ENCODE results near the gene MYBPC3. TPM values are rescaled to one million over a fixed set of nuclear protein-coding genes. Genes with fewer than 3 reads are reported as not detected.

Gene MYBPC3
- total and polyA plus RNA-seq, 10 of the 15 experiments (the other 5 are each of a cell fraction or from before 2014, with no cell fraction given): 0.03 to 0.08 (median 0.03) TPM; not detected in 7

GRCh38 chr11:47379317-47379716 lies 26.8 kb upstream of the MYBPC3 start:
- Histone ChIP-seq H2AFZ (ENCODE audit: control insufficient read depth, low read depth, low read length) (no peak overlapping the region), H3K79me2 (ENCODE audit: control insufficient read depth, insufficient read depth, low read length) (peaks cover 36% of the 10 kb centered on the region), H3K4me1 (ENCODE audit: control insufficient read depth, insufficient read depth, low read length) (peaks cover 19% of the 10 kb centered on the region), H3K4me3 (no peak overlapping the region), H3K27me3 (replicated peaks in 1 of 2; ENCODE audit: control insufficient read depth in 2 of 2, insufficient read depth in 2 of 2, low read length in 1 of 2) (no peaks in the 10 kb centered on the region), H4K20me1 (ENCODE audit: control insufficient read depth, insufficient read depth) (no peaks in the 10 kb centered on the region), H3K36me3 (ENCODE audit: control insufficient read depth in 2 of 2, insufficient read depth in 2 of 2, low read length in 1 of 2) (peaks cover 2 to 3% of the 10 kb centered on the region in 2 experiments; a peak in 3 of 4 replicates), H3K9me3 (replicated peaks; ENCODE audit: control insufficient read depth, insufficient read depth, low read length) (no peaks in the 10 kb centered on the region), H3K27ac (ENCODE audit: control insufficient read depth, insufficient read depth) (peak overlapping the region; percentile 93), H3K9ac (ENCODE audit: control insufficient read depth, insufficient read depth, low read length) (peak overlapping the region; percentile 85; the same call in 1 of the 2 replicates), H3K4me2 (ENCODE audit: control insufficient read depth, insufficient read depth) (peak overlapping the region; percentile 89)
- ChIA-PET SMC1A (ENCODE audit: uncharacterized antibody, unreplicated experiment) (interaction anchor here (1.2 to 3.7 kb wide), 4 partner anchors 9 to 28 kb away, joined by 4 to 36 read pairs (median 13); no protein-coding TSS in a partner anchor), RAD21 (ENCODE audit: unreplicated experiment) (interaction anchor here (0.5 to 3.4 kb wide), 5 partner anchors 11 to 36 kb away, joined by 3 to 31 read pairs (median 5); no protein-coding TSS in a partner anchor), CTCF (interaction anchor here (0.6 to 4.1 kb wide), 6 partner anchors 12 to 992 kb away, joined by 3 to 20 read pairs (median 8); partner anchors contain the start of gene SLC39A13), POLR2A (interaction anchor here (0.6 to 5.0 kb wide), 5 partner anchors 12 to 785 kb away, joined by 3 to 94 read pairs (median 4); no protein-coding TSS in a partner anchor)
- in situ Hi-C loops (cut with MboI) (no loop called here), intact Hi-C loops (cut with micrococcal nuclease; ENCODE audit: unreplicated experiment) (loop anchor here (5.0 to 10.0 kb wide), 3 partner anchors 73 to 475 kb away; partner anchors contain the start of gene FNBP4)
- ATAC-seq: no peak
- no peak for DNase-seq (ENCODE audit: low read depth, low spot score)
- BruUV-seq (replicated peaks): no TSS peak
- FAIRE-seq: no peak
- 98% methylated on average over 2 of the region's 2 CpGs for WGBS (ENCODE audit: insufficient coverage, insufficient replicate concordance, low lambda C conversion rate, missing lambda C conversion rate)
- TF ChIP-seq HDGF (IDR thresholded peaks at IDR 0.05) (peak; percentile 82), FOS (IDR thresholded peaks at IDR 0.05; ENCODE audit: borderline replicate concordance, extremely low read depth, insufficient read length) (no peak), EGR1 (IDR thresholded peaks at IDR 0.05; ENCODE audit: borderline replicate concordance in 1 of 2, low read depth in 2 of 2, low read length in 2 of 2) (no peak), USF2 (IDR thresholded peaks at IDR 0.05; ENCODE audit: borderline replicate concordance, low read depth, low read length) (no peak), NBN (IDR thresholded peaks at IDR 0.05) (no peak), PAX8 (IDR thresholded peaks at IDR 0.05) (no peak), MLLT1 (IDR thresholded peaks at IDR 0.05) (peak; percentile 66; the same call in 1 of the 2 replicates), CEBPB (IDR thresholded peaks at IDR 0.05; ENCODE audit: borderline replicate concordance in 1 of 2, low read depth in 2 of 2, low read length in 2 of 2) (no peak), CBFB (IDR thresholded peaks at IDR 0.05; ENCODE audit: low read depth) (no peak), SUZ12 (IDR thresholded peaks at IDR 0.05; ENCODE audit: unreplicated experiment) (no peak), TARDBP (IDR thresholded peaks at IDR 0.05; ENCODE audit: borderline replicate concordance) (no peak), TCF3 (IDR thresholded peaks at IDR 0.05; ENCODE audit: borderline replicate concordance, insufficient read depth, low read depth, low read length) (no peak), ZBTB33 (IDR thresholded peaks at IDR 0.05) (no peak), MXI1 (IDR thresholded peaks at IDR 0.05; ENCODE audit: low read depth, low read length) (no peak)
- TF ChIP-seq, protein P1, sequence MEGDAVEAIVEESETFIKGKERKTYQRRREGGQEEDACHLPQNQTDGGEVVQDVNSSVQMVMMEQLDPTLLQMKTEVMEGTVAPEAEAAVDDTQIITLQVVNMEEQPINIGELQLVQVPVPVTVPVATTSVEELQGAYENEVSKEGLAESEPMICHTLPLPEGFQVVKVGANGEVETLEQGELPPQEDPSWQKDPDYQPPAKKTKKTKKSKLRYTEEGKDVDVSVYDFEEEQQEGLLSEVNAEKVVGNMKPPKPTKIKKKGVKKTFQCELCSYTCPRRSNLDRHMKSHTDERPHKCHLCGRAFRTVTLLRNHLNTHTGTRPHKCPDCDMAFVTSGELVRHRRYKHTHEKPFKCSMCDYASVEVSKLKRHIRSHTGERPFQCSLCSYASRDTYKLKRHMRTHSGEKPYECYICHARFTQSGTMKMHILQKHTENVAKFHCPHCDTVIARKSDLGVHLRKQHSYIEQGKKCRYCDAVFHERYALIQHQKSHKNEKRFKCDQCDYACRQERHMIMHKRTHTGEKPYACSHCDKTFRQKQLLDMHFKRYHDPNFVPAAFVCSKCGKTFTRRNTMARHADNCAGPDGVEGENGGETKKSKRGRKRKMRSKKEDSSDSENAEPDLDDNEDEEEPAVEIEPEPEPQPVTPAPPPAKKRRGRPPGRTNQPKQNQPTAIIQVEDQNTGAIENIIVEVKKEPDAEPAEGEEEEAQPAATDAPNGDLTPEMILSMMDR (IDR thresholded peaks at IDR 0.05 in 2 of 3, conservative IDR thresholded peaks at IDR 0.05 in 1 of 3; ENCODE audit: control insufficient read depth in 2 of 3, extremely low read depth in 1 of 3, insufficient read depth in 1 of 3, low read depth in 3 of 3, low read length in 3 of 3): no peak

All from GM12878 (cell line).